Panc1 (cell line): Measurements from ENCODE around the gene KLHL41. TPM values are rescaled to one million over a fixed set of nuclear protein-coding genes. Genes with fewer than 3 reads are reported as not detected.

ENCODE experiments used
- ATAC-seq: fragments of 200-7000 bp; cut with Tn5 transposase; 2 replicates; pipeline ENCODE4 v1.9.1; 2020; ENCODE audit warnings: mild to moderate bottlenecking, moderate library complexity
- BruUV-seq: library from RNA; stranded (reverse); fragments of 400-500 nt; replicated peaks from 2 replicates; lab custom pipeline; 2021; lab: Mats Ljungman, UMichigan
- CTCF ChIA-PET: fragments of 300-600 bp; sonication (Branson Sonifier 250); formaldehyde crosslinking; loops from one replicate; lab custom pipeline; 2022; ENCODE audit warnings: antibody characterized with exemption; lab: Charles Lee
- POLR2A ChIA-PET: fragments of 300-600 bp; sonication (Branson Sonifier 250); formaldehyde crosslinking; loops from one replicate; lab custom pipeline; 2022; ENCODE audit warnings: antibody characterized with exemption; lab: Charles Lee
- DNase-seq: peaks from one replicate; pipeline ENCODE4 v3.0.0-alpha.2; 2010; ENCODE audit warnings: low read depth, low spot score
- H3K27ac ChIP-seq: 2 replicates; pipeline ENCODE4 v1.5.1; 2011; ENCODE audit warnings: mild to moderate bottlenecking, low read length, inconsistent platforms
- H3K27me3 ChIP-seq: fragments of 200-500 bp; sonication (Bioruptor generic); 2 replicates; pipeline ENCODE4 v1.6.0; 2014; ENCODE audit warnings: low read length, inconsistent platforms; ENCODE audit not compliant: control insufficient read depth, insufficient read depth
- H3K36me3 ChIP-seq: fragments of 200-500 bp; sonication (Bioruptor generic); 2 replicates; pipeline ENCODE4 v1.5.1; 2014; ENCODE audit warnings: inconsistent platforms, mild to moderate bottlenecking, low read length, moderate library complexity; ENCODE audit not compliant: control insufficient read depth, insufficient read depth
- H3K4me1 ChIP-seq: 2 replicates; pipeline ENCODE4 v1.5.1; 2011; ENCODE audit warnings: inconsistent platforms, mild to moderate bottlenecking, low read length, moderate library complexity; ENCODE audit not compliant: control insufficient read depth, insufficient read depth
- H3K4me3 ChIP-seq, 2 experiments: 2 replicates each; pipeline ENCODE4 v1.5.1; 2011 to 2012; ENCODE audit warnings: low read depth in 2 of 2, low read length in 2 of 2, mild to moderate bottlenecking in 2 of 2, inconsistent platforms in 1 of 2, moderate library complexity in 1 of 2
- H3K9me3 ChIP-seq: fragments of 200-500 bp; sonication (Bioruptor generic); 2 replicates; pipeline ENCODE4 v1.5.1; 2014; ENCODE audit warnings: low read depth, mild to moderate bottlenecking, inconsistent platforms, low read length, moderate library complexity; ENCODE audit not compliant: control insufficient read depth, insufficient read depth
- CTCF ChIP-seq: fragments of 450-650 bp; IDR thresholded peaks from 2 replicates; pipeline ENCODE4 v1.5.1; 2017; ENCODE audit warnings: mild to moderate bottlenecking
- POLR2AphosphoS5 ChIP-seq: IDR thresholded peaks from 2 replicates; pipeline ENCODE4 v1.6.1; 2012; ENCODE audit warnings: mild to moderate bottlenecking, low read depth, low read length, moderate library complexity
- REST ChIP-seq, 2 experiments: IDR thresholded peaks; 2 replicates each; pipeline ENCODE4 v1.6.1; 2011 to 2012; ENCODE audit warnings: low read depth in 2 of 2, control low read depth in 1 of 2, low read length in 1 of 2, mild to moderate bottlenecking in 1 of 2, moderate library complexity in 1 of 2; ENCODE audit not compliant: insufficient read depth in 1 of 2
- SIN3A ChIP-seq: IDR thresholded peaks from 2 replicates; pipeline ENCODE4 v1.6.1; 2012; ENCODE audit warnings: low read depth, mild to moderate bottlenecking, low read length, moderate library complexity, borderline replicate concordance; ENCODE audit not compliant: insufficient read depth
- TCF7L2 ChIP-seq: IDR thresholded peaks from 2 replicates; pipeline ENCODE4 v1.6.1; 2011; ENCODE audit warnings: mild to moderate bottlenecking, low read depth, low read length, inconsistent platforms
- in situ Hi-C: cut with HindIII; loops from 2 replicates; pipeline ENCODE4 v1.10.0; 2016; ENCODE audit warnings: low sequenced_read_pairs, low pct_unique_long_range_greater_than_20kb
- intact Hi-C: fragments of 100-400 bp; cut with micrococcal nuclease; formaldehyde crosslinking; loops from one replicate; pipeline ENCODE4 v1.10.0; 2022; ENCODE audit not compliant: unreplicated experiment
- total RNA-seq: library from RNA; stranded (reverse); gene quantifications from one replicate; pipeline ENCODE4 v1.2.1, GENCODE V29; 2021; ENCODE audit not compliant: unreplicated experiment

Gene KLHL41
- total RNA-seq, 1 experiment from 2014 or later, result 0.72 TPM

- ChIA-PET CTCF (no interaction called here), POLR2A (no interaction called here)
- H3K4me1 ChIP-seq, result no peaks in the 10 kb centered on the region
- H3K36me3 ChIP-seq, result no peaks in the 10 kb centered on the region
- TF ChIP-seq TCF7L2, result no peak
- TF ChIP-seq REST (IDR thresholded peaks at IDR 0.05; ENCODE audit: insufficient read depth in 1 of 2, low read depth in 2 of 2, low read length in 1 of 2), result no peak
- no peak for TF ChIP-seq POLR2AphosphoS5
- no peak for TF ChIP-seq CTCF
- no peak for TF ChIP-seq SIN3A
- H3K4me3 ChIP-seq, result no peak overlapping the region
- BruUV-seq, result no TSS peak
- DNase-seq (no peak), ATAC-seq (no peak)
- H3K27me3 ChIP-seq, result no peaks in the 10 kb centered on the region
- no peaks in the 10 kb centered on the region for H3K9me3 ChIP-seq
- intact Hi-C loops (no loop called here), in situ Hi-C loops (no loop called here)
- H3K27ac ChIP-seq, result no peak overlapping the region
These were observed 30.6 kb downstream of the KLHL41 start for GRCh38 chr2:169540146-169540545.

GRCh38 chr2:169542433-169542832 is 32.9 kb downstream of the KLHL41 start:
- Histone ChIP-seq H3K27me3 (no peaks in the 10 kb centered on the region), H3K4me1 (no peaks in the 10 kb centered on the region), H3K4me3 (no peak overlapping the region), H3K36me3 (no peaks in the 10 kb centered on the region), H3K9me3 (no peaks in the 10 kb centered on the region), H3K27ac (no peak overlapping the region)
- ATAC-seq (no peak), DNase-seq (no peak)
- in situ Hi-C loops (no loop called here), intact Hi-C loops (no loop called here)
- TF ChIP-seq POLR2AphosphoS5 (no peak), TCF7L2 (no peak), SIN3A (no peak)
- ChIA-PET CTCF (no interaction called here), POLR2A (no interaction called here)
- BruUV-seq, result no TSS peak

GRCh38 chr2:169546756-169547155 is 37.3 kb downstream of the KLHL41 start:
- CTCF ChIA-PET, result no interaction called here
- intact Hi-C loops (no loop called here), in situ Hi-C loops (no loop called here)
- Histone ChIP-seq H3K27me3 (no peaks in the 10 kb centered on the region), H3K9me3 (no peaks in the 10 kb centered on the region), H3K27ac (no peak overlapping the region), H3K4me3 (no peak overlapping the region), H3K4me1 (no peaks in the 10 kb centered on the region), H3K36me3 (no peaks in the 10 kb centered on the region)
- DNase-seq (no peak), ATAC-seq (no peak)
- POLR2A ChIA-PET, result no interaction called here
- no peak for TF ChIP-seq CTCF
- TF ChIP-seq TCF7L2, result no peak
- no peak for TF ChIP-seq REST (IDR thresholded peaks at IDR 0.05; ENCODE audit: insufficient read depth in 1 of 2, low read depth in 2 of 2, low read length in 1 of 2)
- no peak for TF ChIP-seq POLR2AphosphoS5
- TF ChIP-seq SIN3A, result no peak
- no TSS peak for BruUV-seq
